Measurements from ENCODE around the gene ACVR1B. TPM values are rescaled to one million over a fixed set of nuclear protein-coding genes. Genes with fewer than 3 reads are reported as not detected.

Gene ACVR1B
- total RNA-seq, 1 donor from 2014 or later = 34.9 TPM

DNA sequence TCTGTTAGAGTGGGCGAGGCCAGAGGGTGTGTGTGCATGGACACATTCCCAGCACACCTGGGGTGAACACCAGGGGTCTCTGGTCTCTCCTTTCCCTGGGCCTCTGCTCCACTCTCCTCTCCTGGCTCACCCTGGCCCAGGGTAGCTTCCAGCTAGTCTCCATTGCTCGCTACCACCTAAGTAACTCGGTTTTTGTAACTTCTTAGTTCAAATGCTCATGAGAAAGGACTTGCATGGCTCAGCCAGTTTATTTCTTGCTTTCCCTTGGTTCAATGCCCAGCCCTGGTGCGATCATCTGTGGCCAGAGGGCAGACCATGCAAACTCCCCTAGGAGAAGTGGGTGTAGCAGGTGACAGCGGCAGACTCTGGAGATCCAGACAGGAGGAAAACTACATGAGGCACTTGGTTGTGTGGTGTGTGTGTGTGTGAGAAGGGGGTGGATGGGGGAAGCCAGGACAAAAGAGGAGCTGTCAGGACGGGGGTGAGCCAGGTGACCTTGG is 8.9 kb upstream of the ACVR1B start:
- intact Hi-C loops (cut with DNase I) = no loop called here
- H3K4me1 ChIP-seq = no peaks in the 10 kb centered on the region
- ATAC-seq = no peak
- no peak overlapping the region for H3K4me3 ChIP-seq
- H3K9me3 ChIP-seq = peaks cover 13% of the 10 kb centered on the region
- no peak for DNase-seq
- H3K27me3 ChIP-seq (ENCODE audit: low read depth) = no peaks in the 10 kb centered on the region
- H3K36me3 ChIP-seq = no peaks in the 10 kb centered on the region
- H3K27ac ChIP-seq = no peak overlapping the region
- TF ChIP-seq, protein P1, sequence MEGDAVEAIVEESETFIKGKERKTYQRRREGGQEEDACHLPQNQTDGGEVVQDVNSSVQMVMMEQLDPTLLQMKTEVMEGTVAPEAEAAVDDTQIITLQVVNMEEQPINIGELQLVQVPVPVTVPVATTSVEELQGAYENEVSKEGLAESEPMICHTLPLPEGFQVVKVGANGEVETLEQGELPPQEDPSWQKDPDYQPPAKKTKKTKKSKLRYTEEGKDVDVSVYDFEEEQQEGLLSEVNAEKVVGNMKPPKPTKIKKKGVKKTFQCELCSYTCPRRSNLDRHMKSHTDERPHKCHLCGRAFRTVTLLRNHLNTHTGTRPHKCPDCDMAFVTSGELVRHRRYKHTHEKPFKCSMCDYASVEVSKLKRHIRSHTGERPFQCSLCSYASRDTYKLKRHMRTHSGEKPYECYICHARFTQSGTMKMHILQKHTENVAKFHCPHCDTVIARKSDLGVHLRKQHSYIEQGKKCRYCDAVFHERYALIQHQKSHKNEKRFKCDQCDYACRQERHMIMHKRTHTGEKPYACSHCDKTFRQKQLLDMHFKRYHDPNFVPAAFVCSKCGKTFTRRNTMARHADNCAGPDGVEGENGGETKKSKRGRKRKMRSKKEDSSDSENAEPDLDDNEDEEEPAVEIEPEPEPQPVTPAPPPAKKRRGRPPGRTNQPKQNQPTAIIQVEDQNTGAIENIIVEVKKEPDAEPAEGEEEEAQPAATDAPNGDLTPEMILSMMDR (IDR thresholded peaks at IDR 0.05) = no peak

DNA sequence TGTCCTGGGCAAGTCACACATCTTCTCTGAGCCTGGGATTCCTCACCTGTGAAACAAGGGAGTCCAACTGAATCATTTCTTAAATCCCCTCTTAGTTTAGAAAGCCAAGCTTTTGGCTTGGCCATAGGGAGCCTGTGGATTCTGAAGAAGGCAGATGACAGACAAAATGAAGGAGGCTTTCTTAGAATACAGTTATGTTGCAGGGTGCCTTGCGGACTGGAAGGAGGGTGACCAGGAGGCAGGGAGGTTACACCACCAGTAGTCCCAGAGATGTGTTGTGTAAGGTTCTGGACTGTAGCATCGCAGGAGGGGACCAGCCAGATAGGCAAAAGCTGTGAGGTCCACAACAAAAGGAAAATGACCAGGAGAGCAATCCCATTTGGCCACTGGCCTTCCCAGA is 8.2 kb upstream of the ACVR1B start:
- ATAC-seq (no peak), DNase-seq (no peak)
- Histone ChIP-seq H3K27me3 (ENCODE audit: low read depth) (no peaks in the 10 kb centered on the region), H3K36me3 (no peaks in the 10 kb centered on the region), H3K9me3 (peaks cover 13% of the 10 kb centered on the region), H3K4me3 (no peak overlapping the region), H3K4me1 (no peaks in the 10 kb centered on the region), H3K27ac (no peak overlapping the region)
- intact Hi-C loops (cut with DNase I) = no loop called here
- TF ChIP-seq, protein P1 (IDR thresholded peaks at IDR 0.05) = no peak

DNA sequence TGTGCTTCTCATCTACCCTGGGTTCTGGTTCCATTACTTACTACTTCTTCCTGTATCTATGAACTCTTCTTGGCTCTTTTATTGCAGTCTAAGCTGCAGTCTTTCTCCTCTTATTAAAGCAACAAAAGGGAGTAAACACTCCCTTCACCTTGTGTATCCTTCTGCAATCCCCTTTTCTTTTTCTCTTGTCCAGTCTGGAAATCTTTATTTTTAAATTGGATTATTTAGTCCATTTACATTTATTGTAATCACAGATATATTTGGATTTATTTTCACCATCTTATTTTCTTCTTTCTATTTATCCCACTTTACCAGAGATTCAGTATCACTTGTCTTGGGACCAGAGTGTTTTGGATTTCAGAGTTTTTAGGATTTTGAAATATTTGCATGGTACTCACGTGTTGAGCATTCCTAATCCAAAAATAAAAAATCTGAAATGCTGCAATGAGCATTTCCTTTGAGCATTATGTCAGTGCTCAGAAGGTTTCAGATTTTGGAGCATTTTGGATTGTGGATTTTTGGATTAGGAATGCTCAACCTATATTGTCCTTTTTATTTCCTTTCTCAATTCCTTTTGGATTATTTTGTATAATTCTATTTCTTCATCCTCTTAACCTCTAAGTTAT is 6.8 kb upstream of the ACVR1B start:
- Histone ChIP-seq H3K36me3 (no peaks in the 10 kb centered on the region), H3K27me3 (ENCODE audit: low read depth) (no peaks in the 10 kb centered on the region), H3K4me1 (no peaks in the 10 kb centered on the region), H3K9me3 (peaks cover 13% of the 10 kb centered on the region), H3K27ac (no peak overlapping the region), H3K4me3 (no peak overlapping the region)
- intact Hi-C loops (cut with DNase I) = no loop called here
- no peak for ATAC-seq
- DNase-seq = no peak
- TF ChIP-seq, protein P1 (IDR thresholded peaks at IDR 0.05) = no peak

DNA sequence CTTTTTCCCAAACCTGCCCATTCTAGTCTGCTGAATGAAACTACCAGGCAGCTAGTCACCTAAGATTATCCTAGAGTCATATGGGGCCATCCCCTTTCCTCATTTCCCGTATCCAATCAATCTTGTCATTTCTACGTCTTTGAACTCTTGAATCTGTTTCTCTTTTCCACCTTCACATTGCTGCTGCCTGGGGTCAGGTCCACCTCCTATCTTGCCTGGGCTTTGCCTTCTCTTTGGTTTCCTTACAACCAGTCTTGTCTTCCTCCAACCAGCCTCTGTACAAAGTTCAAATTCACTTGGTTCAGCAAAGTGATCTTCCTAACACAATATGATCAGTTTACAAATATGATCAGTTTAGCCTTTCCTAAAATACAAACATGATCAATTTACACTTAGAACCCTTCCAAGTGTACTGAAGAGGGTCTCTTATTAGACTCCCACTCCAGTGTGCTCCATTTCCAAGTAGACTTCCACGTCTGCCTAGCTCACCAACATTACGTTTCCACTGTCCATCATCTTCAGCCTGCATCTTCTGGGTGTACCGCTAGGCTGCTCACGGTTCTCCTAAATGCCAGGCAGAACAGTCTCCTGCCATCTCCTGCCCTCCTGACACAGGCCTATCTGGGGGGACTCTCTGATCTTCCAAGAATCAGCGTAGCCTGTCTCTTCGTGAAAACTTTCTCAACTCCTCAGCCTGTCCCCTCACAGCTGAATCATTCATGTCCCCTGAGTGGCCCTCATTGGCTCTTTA is 4.1 kb upstream of the ACVR1B start:
- intact Hi-C loops (cut with DNase I) = no loop called here

DNA sequence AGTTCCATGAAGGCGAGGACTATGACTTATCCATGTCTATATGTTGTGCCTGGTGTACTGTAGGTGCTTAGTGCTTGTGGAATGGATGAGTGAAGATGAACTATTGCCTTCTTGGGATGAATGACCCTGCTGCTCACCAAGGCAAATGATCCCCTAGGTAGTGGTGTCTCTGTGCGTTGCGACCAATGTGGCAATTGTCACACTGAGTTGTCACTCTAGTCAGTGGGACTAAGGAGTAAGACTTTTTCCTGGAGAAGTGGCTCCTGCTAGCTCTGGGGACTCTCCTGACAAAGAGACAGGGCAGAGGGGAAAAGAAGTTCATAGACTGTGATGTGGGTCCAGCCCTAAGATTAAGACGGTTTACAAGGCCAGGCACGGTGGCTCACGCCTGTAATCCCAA is 3.4 kb upstream of the ACVR1B start:
- DNase-seq = no peak
- ATAC-seq = no peak
- TF ChIP-seq, protein P1 (IDR thresholded peaks at IDR 0.05) = no peak
- H3K4me3 ChIP-seq = no peak overlapping the region
- peaks cover 13% of the 10 kb centered on the region for H3K9me3 ChIP-seq
- no peak overlapping the region for H3K27ac ChIP-seq
- no peaks in the 10 kb centered on the region for H3K36me3 ChIP-seq
- intact Hi-C loops (cut with DNase I) = no loop called here
- no peaks in the 10 kb centered on the region for H3K27me3 ChIP-seq (ENCODE audit: low read depth)
- H3K4me1 ChIP-seq = peaks cover 12% of the 10 kb centered on the region

More for the DNA sequence above, 4.1 kb upstream of the ACVR1B start:
- H3K4me1 ChIP-seq = peaks cover 5% of the 10 kb centered on the region
- no peak for ATAC-seq
- no peaks in the 10 kb centered on the region for H3K27me3 ChIP-seq (ENCODE audit: low read depth)
- TF ChIP-seq, protein P1 (IDR thresholded peaks at IDR 0.05) = no peak
- H3K36me3 ChIP-seq = no peaks in the 10 kb centered on the region
- no peak overlapping the region for H3K4me3 ChIP-seq
- peaks cover 13% of the 10 kb centered on the region for H3K9me3 ChIP-seq
- no peak for DNase-seq
- H3K27ac ChIP-seq = no peak overlapping the region
